Breast epithelium (tissue), 4 donors: ENCODE results near the gene RPS3A. TPM values are rescaled to one million over a fixed set of nuclear protein-coding genes. Genes with fewer than 3 reads are reported as not detected.

ENCODE experiments used
- DNase-seq, 2 donors: peaks; one replicate each; pipeline ENCODE4 v3.0.0-alpha.2; 2019; ENCODE audit warnings: low spot score in 2 of 2
- H3K27ac ChIP-seq, 2 donors: fragments of 200-600 bp; sonication (generic) in 1 of 2; one replicate each; pipeline ENCODE4 v1.5.1; 2016 to 2019; ENCODE audit warnings: mild to moderate bottlenecking in 1 of 2
- H3K27me3 ChIP-seq, 2 donors: fragments of 200-600 bp; sonication (generic) in 1 of 2; one replicate each; pipeline versions ENCODE4 v1.5.1 to v1.6.0; 2017 to 2019; ENCODE audit warnings: control low read depth in 1 of 2, mild to moderate bottlenecking in 1 of 2
- H3K36me3 ChIP-seq: fragments of 200-600 bp; one replicate; pipeline ENCODE4 v1.5.1; 2019
- H3K4me1 ChIP-seq, 2 donors: fragments of 200-600 bp; sonication (generic); one replicate each; pipeline ENCODE4 v1.5.1; 2016 to 2019; ENCODE audit warnings: control low read depth in 1 of 2
- H3K4me3 ChIP-seq, 3 donors: fragments of 200-600 bp; sonication (generic); 1 replicate in 2 of 3; 2 replicates in 1 of 3; pipeline ENCODE4 v1.5.1; 2016 to 2019; ENCODE audit warnings: mild to moderate bottlenecking in 3 of 3, moderate library complexity in 2 of 3
- H3K9me3 ChIP-seq, 2 donors: fragments of 200-600 bp; sonication (generic) in 1 of 2; one replicate each; pipeline ENCODE4 v1.5.1; 2016 to 2019; ENCODE audit warnings: control low read depth in 1 of 2
- CTCF ChIP-seq, 3 donors: fragments of 450-650 bp; IDR thresholded peaks; one replicate each; pipeline ENCODE4 v1.5.1; 2016 to 2017; ENCODE audit warnings: antibody characterized with exemption in 3 of 3, mild to moderate bottlenecking in 3 of 3, moderate library complexity in 3 of 3
- POLR2A ChIP-seq: fragments of 450-650 bp; IDR thresholded peaks from one replicate; pipeline ENCODE4 v1.6.1; 2016; ENCODE audit warnings: antibody characterized with exemption, mild to moderate bottlenecking, moderate library complexity
- POLR2AphosphoS5 ChIP-seq, 3 donors: sonication (generic); formaldehyde crosslinking; IDR thresholded peaks; one replicate each; pipeline ENCODE4 v1.6.1; 2017; ENCODE audit warnings: antibody characterized with exemption in 3 of 3
- intact Hi-C: fragments of 100-400 bp; cut with DNase I; formaldehyde crosslinking; loops from one replicate; pipeline ENCODE4 v1.15.1; 2023; ENCODE audit warnings: low total_unique reads
- total RNA-seq, 3 donors: library from RNA; depleted of rRNA; stranded (reverse); fragments of >200 nt; gene quantifications; one replicate each; pipeline ENCODE4 v1.1.0, GENCODE V29; 2016

RPS3A gene
- total RNA-seq, 3 donors from 2014 or later, result 3,228 to 5,074 (median 4,710) TPM

- intact Hi-C loops, result loop anchor here (5.0 kb wide), 1 partner anchor 72 kb away; no protein-coding TSS in a partner anchor
- Histone ChIP-seq H3K27me3 (no peaks in the 10 kb centered on the region), H3K4me3 (no peak overlapping the region), H3K36me3 (no peaks in the 10 kb centered on the region), H3K27ac (no peak overlapping the region), H3K4me1 (no peaks in the 10 kb centered on the region), H3K9me3 (no peaks in the 10 kb centered on the region)
- TF ChIP-seq POLR2AphosphoS5 (IDR thresholded peaks at IDR 0.05) (no peak), CTCF (IDR thresholded peaks at IDR 0.05) (no peak), POLR2A (no peak)
- DNase-seq, result no peak
Measured at GRCh38 chr4:151110236-151110635, 10.8 kb downstream of the RPS3A start.

GRCh38 chr4:151114338-151114737 is 14.9 kb downstream of the RPS3A start:
- DNase-seq, result no peak
- H3K36me3 ChIP-seq, result no peaks in the 10 kb centered on the region
- H3K4me1 ChIP-seq, result no peaks in the 10 kb centered on the region
- H3K4me3 ChIP-seq, result no peak overlapping the region
- H3K9me3 ChIP-seq, result no peaks in the 10 kb centered on the region
- TF ChIP-seq POLR2A (no peak), CTCF (IDR thresholded peaks at IDR 0.05) (no peak), POLR2AphosphoS5 (IDR thresholded peaks at IDR 0.05) (no peak)
- no peak overlapping the region for H3K27ac ChIP-seq
- intact Hi-C loops, result loop anchor here (5.0 kb wide), 1 partner anchor 68 kb away; no protein-coding TSS in a partner anchor
- no peaks in the 10 kb centered on the region for H3K27me3 ChIP-seq

- Histone ChIP-seq H3K27ac (no peak overlapping the region), H3K4me1 (no peaks in the 10 kb centered on the region), H3K4me3 (no peak overlapping the region), H3K9me3 (no peaks in the 10 kb centered on the region), H3K36me3 (no peaks in the 10 kb centered on the region), H3K27me3 (no peaks in the 10 kb centered on the region)
- intact Hi-C loops, result loop anchor here (5.0 kb wide), 1 partner anchor 67 kb away; no protein-coding TSS in a partner anchor
- TF ChIP-seq POLR2AphosphoS5 (IDR thresholded peaks at IDR 0.05) (no peak), CTCF (IDR thresholded peaks at IDR 0.05) (no peak), POLR2A (no peak)
- no peak for DNase-seq
Measured at GRCh38 chr4:151114986-151115385, 15.6 kb downstream of the RPS3A start.

- Histone ChIP-seq H3K27ac (no peak overlapping the region), H3K36me3 (no peaks in the 10 kb centered on the region), H3K4me3 (no peak overlapping the region), H3K9me3 (no peaks in the 10 kb centered on the region), H3K4me1 (no peaks in the 10 kb centered on the region), H3K27me3 (no peaks in the 10 kb centered on the region)
- DNase-seq, result peak in 1 of 2 donors; percentile 30
- TF ChIP-seq CTCF (IDR thresholded peaks at IDR 0.05) (peak in 2 of 3 donors; percentile 50 to 71), POLR2AphosphoS5 (IDR thresholded peaks at IDR 0.05) (no peak), POLR2A (no peak)
- intact Hi-C loops, result no loop called here
Measured at GRCh38 chr4:151117371-151117962, 18.0 kb downstream of the RPS3A start.

- no peak for TF ChIP-seq POLR2A
- no peak for TF ChIP-seq POLR2AphosphoS5 (IDR thresholded peaks at IDR 0.05)
- no peak for TF ChIP-seq CTCF (IDR thresholded peaks at IDR 0.05)
- Histone ChIP-seq H3K9me3 (no peaks in the 10 kb centered on the region), H3K36me3 (no peaks in the 10 kb centered on the region), H3K4me3 (no peak overlapping the region), H3K27ac (no peak overlapping the region), H3K4me1 (no peaks in the 10 kb centered on the region), H3K27me3 (no peaks in the 10 kb centered on the region)
- no peak for DNase-seq
- intact Hi-C loops, result no loop called here
Measured at GRCh38 chr4:151129796-151130195, 30.4 kb downstream of the RPS3A start.
